ENCODE measurements around the gene JHY.

The JHY gene

GRCh38 chr11:122954455-122954854 lies 71.9 kb downstream of the JHY start:
- no peak for DNase-seq

GRCh38 chr11:122963961-122964360 lies 81.4 kb downstream of the JHY start:
- no peak for DNase-seq

GRCh38 chr11:122976061-122976733 lies 93.6 kb downstream of the JHY start:
- DNase-seq = no peak

- DNase-seq = no peak
These were observed 94.3 kb downstream of the JHY start for GRCh38 chr11:122976734-122977469.

GRCh38 chr11:122977470-122978298 lies 95.1 kb downstream of the JHY start:
- DNase-seq = no peak

GRCh38 chr11:122978299-122978620 lies 95.7 kb downstream of the JHY start:
- no peak for DNase-seq

- DNase-seq = no peak
These were observed 96.7 kb downstream of the JHY start for GRCh38 chr11:122979103-122979814.

- DNase-seq = no peak
These were observed 97.4 kb downstream of the JHY start for GRCh38 chr11:122979815-122980595.

GRCh38 chr11:122981388-122982264 lies 99.1 kb downstream of the JHY start, which contains the start of gene BSX:
BSX (minus strand) TSS chr11:122981834; CDS start chr11:122981671, 163 bp downstream.
- DNase-seq = peak; percentile 53

GRCh38 chr11:122983438-122984185 lies 101.1 kb downstream of the JHY start:
- no peak for DNase-seq

- DNase-seq = peak; percentile 6
These were observed 101.8 kb downstream of the JHY start for GRCh38 chr11:122984186-122985011.

GRCh38 chr11:122995526-122995925 lies 113.0 kb downstream of the JHY start:
- no peak for DNase-seq

GRCh38 chr11:122998727-122999366 lies 116.3 kb downstream of the JHY start:
- no peak for DNase-seq

- DNase-seq = no peak
These were observed 118.2 kb downstream of the JHY start for GRCh38 chr11:123000721-123001120.

- no peak for DNase-seq
These were observed 124.4 kb downstream of the JHY start for GRCh38 chr11:123006860-123007542.
